HG03378 (cell line): ENCODE data around the gene XRCC3.

Experiments used
- ATAC-seq: cut with Tn5 transposase; IDR thresholded peaks from one replicate; pipeline ENCODE4 v1.9.1; 2021; ENCODE audit warnings: mild to moderate bottlenecking, moderate library complexity; ENCODE audit not compliant: unreplicated experiment

Gene XRCC3

DNA sequence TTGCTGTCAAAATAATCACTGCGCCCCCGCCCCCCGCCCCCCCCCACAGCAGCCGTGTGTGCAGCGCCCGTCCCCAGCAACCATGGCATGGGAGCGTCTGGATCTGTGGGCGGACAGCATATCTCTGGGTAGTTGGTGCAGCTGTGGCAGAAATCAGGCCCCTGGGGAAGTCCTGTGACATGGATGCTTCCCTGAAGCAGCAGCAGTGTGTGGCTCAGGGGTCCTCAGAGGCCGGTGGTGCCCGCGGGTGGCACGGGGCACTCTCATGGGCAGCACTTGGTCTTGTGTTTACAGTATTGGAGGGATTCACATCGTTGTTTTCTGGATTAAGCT lies 19.2 kb downstream of the XRCC3 start:
- ATAC-seq: no peak

DNA sequence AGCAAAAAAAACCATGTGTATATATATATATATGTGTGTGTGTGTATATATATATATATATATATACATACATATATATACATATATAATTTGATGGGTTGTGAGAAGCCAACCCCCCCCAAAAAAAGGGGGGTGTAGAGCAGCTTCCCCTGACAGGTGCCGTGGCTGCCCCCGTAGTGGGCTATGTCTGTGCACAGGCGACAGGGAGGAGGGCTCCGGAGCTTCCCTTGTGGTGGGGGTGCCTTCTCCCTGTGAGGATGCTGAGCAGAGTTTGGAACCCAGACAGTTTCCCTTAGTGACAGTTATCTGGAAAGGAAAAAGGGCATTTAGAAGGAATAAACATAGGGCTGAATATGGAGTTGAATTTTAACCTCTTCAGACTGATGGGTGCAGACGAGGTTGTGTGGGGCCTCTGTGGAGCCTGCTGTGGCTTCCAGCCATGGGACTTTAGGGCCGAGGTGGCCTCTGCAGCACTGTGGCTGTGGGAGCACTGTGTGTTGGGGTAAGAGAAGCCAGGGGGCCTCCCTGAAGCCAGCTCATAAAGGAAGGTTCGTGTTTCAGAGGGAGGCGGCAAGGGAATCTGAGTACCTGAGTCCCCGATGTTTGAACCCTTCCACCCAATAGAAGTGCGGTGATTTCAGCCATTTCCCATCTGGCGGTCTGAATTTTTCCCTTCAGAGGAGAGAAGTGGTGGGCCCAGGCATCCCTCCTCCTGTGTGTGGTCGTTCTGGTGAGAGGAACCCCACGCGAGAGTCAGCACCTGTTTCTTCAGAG lies 19.8 kb downstream of the XRCC3 start:
- ATAC-seq: no peak

DNA sequence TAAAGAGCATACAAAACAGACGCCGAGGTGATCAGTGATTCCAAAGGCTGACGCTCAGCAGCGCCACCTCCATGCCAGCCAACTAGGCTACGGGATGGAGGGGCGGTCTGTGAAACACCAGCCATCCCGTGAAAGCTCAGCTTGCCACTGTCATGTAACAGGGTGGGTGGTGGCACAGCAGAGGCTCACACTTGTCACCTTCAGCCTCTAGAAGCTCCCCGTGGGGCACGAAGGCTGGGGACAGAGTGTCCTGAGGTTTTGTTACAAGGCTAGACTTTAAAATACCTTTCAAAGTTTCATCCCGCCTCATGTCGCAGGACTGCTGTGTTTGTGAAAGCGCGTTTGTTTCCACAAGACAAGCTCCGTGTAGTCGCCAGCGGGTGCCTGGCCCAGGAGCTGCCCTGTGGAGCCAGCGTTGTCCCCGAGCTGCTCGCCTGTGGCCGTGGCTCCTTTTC lies 20.7 kb downstream of the XRCC3 start:
- no peak for ATAC-seq

DNA sequence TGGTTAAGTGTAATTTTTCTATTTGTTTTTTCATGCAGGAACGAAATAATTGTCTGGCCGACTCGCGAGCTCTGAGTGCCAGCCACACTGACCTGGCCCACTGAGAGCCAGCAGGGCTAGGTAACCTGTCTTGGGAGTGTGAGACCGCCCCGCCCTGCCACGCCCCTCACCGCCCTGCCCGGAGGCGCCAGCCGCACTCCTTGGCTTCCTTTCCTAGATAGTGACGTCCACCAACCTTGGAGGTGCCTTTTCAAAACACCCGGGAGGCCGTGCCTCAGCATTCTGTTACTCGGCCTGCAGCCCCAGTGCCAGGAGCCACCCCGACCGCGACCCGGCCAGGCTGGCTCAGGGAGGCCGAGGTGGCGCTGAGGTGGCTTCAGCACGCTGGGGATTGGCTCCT lies 21.7 kb downstream of the XRCC3 start:
- ATAC-seq: no peak

DNA sequence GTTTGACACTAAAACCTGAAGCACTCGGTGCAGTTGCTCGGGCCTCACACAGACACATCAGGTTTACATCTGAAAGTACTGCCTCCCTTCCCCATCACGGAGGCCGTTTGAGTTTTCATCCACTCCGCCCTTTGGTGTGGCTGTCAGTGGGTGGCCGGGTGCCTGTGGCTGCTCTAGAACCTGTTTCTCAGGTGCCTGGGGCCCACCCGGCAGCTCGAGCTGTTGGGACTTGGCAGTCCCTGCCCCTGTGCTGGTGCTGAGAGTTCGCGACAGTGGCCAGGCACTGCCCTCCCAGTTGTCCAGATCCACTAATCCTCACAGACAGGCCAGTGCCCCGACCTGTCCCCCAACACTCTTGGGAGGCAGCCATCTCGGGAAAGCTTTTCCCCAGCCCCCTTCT lies 22.4 kb downstream of the XRCC3 start:
- ATAC-seq: no peak

DNA sequence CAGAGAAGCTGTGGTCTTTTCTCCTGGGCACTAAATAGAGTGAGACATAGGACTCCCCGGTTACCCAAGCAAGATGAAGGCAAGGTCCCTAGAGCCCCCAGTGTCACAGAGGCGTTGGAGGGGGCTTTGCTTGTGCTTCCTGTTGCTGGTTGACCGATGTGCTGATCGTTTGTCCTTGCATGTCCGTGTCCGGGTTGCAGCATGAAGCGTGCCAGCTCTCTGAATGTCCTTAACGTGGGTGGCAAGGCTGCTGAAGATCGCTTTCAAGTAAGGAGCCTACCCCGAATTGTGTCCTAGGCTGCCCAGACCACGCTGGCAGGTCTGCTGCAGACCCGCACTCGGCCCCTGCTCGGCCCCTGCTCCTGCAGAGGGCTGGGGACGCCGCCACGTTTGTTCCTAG lies 23.1 kb downstream of the XRCC3 start:
- ATAC-seq: peak; percentile 15

DNA sequence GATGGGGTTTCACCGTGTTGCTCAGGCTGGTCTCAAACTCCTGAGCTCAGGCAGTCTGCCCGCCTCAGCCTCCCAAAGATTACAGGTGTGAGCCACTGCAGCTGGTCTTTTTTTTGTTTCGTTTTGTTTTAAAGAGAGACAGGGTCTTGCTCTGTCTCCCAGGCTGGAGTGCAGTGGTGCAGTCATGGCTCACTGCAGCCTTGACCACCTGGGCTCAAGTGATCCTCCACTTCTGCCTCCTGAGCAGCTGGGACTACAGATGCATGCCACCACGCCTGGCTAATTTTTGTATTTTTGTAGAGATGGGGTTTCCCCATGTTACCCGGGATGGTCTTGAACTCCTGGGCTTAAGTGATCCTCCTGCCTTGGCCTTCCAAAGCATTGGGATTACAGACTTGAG lies 23.6 kb downstream of the XRCC3 start:
- ATAC-seq: peak; percentile 53

DNA sequence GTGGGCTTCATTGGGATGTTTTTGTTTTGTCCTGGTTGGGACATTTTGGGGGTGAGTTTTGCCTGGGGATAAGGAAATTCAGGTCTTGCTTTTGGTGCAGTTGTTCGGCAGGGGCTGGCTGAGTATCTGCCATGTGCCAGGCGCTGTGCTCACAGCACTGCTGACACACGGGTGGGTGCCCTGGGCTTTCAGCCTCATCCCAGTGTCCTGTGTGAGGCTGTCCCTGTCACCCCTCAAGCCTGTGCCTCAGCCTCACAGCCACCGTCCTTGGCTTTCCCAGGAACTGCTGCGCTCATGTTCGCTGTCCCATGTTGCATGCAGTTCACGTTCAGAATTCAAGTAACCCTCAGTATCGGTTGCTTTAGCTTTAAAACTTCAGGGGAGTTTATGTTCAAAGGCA lies 24.9 kb downstream of the XRCC3 start:
- no peak for ATAC-seq

DNA sequence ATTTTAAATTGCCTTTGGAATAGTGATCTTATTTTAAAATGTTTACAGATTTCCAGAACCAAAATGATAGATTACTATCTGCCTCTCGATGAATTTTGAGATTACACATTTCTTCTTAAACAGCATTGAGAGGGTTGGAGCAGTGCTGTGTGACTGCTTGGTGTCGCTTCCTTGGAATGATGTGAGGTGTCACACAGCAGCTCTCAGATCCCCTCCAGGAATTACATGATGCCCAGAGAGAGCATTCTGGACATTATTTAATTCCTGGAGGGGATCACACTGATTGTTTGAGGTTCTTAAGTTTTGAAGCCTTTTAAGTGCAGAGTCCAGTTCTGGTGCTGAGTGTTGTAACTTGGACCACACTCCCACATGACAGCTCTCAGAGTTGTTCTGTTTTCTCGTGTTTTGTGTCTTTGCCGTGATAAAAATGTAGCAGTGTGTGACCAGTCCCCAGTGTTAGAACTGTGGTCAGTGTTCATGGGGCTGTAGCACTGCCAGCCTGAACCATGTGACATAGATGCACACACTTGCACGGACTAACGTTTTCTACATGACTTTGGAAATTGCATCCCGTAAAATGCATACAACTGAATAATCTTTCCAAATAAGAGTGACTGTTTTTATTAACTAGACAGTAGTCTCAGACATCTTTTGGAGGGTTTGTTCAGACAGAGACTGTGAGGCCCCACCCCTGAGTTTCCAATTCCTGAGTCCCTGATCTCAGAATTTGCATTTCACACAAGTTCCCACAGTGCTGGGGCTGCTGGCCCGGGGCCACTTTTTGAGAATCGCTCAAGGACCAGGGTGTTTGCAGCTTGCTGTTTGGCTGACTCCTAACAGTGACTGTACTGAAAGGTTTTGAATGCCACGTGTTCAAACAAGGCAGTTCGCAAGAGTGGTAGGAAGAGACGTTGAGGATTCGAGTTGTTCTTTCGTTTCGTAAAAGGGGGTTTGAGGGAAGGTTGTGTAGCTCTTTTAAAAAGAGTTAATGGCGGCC lies 26.0 kb downstream of the XRCC3 start:
- ATAC-seq: no peak

DNA sequence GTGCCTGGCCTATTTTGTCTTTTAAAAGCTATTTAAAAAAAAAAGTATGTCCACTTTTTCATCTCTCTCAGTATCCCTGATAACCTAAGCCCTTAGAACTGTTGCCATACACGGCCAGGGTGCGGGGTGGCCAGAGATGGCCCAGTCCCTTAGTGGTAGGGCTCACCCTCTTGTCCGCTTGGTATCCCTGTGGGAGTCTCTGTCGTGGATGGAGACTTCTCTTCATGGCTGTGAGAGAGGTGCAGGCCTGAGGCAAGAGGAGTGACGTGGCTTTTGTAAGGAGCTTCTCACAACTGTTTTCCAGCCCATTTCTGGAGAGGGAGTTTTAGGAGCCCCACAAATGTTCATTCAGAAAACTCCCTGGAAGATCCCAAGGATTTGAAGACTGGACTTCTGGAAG lies 26.8 kb downstream of the XRCC3 start:
- no peak for ATAC-seq

DNA sequence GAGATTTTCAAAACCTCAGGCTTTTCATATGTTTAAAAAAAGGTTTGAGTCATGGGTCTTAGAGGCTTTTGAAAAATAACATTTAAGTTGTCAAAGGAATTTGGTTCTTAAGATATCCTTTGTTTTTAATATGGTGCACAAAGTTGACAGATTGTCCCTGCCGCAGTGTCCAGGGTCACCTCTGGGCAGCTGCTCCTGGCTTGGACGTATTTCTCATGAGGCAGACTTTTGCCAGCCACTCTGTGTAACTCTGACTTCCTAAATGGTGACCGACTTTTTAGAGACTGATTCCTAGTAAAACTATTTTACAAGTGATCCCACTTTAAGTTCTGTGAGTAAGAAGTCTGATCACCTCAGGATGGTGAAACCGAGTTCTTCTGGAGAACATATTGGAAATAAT lies 27.5 kb downstream of the XRCC3 start:
- no peak for ATAC-seq

DNA sequence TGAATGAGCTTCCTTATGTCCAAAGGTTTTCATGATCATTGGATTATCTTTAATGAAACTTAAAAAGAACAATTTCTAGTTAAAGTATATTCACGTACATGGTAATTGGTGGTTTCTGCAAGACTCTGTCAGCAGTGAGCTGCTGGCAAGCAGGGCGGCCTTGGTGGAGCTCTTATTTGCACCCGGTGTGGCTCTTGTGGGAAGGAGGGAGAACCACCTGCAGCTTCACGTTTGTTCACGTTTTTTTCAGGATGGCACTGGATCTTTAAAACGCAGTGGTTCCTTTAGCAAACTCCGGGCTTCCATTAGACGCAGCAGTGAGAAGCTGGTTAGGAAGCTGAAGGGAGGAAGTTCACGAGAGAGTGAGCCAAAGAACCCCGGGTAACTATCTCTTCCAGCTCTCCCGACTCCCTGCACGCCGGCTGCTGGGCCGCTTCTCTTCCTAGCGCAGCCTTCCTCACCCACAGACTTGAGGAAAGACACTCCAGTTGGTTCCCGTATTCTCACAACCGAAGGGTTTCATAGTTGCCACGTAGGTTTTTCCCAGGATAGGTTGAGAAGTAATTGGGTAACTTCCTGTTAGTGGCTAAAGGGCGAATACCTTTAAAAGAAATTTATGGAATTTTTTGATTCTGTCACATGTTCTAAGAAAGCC lies 28.3 kb downstream of the XRCC3 start:
- ATAC-seq: no peak

DNA sequence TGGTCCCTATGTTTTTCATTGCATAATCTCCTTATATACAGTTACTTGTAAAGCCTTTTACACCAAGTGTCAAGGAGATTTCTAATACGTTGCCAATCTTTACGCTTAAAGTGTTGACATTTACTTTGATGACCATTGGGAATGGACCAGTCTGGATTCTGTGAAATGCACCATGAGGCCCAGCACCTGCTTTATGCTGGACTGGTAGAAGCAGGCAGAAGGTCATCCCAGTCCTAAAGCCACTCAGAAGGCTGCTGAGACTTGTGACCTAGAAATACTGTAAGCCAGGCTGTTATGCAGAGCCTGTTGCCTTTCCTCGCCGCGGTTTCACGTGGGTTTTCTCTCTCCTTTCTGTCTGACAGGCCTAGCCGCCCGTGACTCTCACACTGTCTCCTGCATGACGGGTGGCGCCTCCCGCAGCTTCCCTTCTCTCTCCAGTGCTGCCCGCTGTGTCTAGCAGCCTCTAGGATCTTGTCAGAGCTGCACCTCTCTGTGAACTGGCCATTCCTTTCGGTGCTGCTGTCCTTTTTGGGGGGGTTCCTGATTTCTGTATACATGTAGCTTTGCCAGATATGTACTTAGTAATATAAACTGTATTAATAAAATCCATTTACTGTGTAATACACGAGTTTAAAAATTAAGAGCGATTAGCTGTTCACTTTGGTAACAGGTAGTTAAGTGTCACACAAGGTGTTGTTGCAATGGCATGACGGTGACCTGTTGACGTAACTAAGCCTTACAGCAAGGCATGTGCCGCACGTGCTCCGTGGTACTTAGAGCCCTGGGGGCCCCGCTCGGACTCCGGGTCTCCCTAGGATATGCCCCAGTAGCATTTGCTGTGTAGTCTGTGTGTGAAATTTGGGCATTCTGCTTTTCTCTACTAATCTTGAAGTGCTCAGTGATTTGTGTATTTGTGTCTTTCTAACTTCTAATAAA lies 29.7 kb downstream of the XRCC3 start:
- ATAC-seq: no peak

DNA sequence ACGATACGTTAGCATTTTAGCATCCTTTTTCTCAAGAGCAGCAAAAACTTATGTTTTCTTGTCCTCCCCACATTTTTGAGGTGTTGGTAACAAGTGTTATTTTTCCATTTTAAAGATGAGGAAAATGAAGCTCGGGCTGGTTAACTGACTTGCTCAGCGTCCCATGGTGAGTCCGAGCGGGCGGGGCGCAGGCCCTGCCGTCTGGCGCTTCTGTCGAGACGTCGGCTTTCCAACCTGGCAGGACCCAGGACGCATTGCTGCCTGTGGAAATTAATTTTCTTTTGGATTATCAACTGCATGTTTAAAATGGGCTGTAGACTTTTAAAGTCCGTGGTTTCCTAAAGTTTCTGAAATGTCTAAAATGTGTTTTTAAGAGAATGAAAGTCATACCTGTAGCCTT lies 30.4 kb downstream of the XRCC3 start:
- ATAC-seq: no peak

DNA sequence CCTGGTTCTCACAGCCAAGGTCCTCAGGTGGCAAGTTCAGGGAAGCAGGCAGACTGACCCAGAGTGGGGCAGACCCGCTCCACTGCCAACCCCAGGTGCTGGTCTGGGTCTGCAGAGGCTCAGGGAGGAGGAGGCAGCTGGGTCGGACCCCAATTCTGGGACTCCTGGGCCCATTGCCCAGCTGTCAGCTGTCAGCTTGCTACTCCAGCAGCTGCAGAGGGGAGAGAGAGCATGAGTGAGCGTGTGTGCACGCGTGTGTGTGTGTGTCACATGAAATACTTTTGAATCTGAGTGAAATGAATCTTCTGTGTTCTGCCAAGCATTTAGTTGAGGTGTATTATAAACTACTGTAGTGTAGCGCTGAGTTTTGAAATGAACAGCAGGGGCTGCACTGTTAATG lies 30.8 kb downstream of the XRCC3 start:
- ATAC-seq: no peak

DNA sequence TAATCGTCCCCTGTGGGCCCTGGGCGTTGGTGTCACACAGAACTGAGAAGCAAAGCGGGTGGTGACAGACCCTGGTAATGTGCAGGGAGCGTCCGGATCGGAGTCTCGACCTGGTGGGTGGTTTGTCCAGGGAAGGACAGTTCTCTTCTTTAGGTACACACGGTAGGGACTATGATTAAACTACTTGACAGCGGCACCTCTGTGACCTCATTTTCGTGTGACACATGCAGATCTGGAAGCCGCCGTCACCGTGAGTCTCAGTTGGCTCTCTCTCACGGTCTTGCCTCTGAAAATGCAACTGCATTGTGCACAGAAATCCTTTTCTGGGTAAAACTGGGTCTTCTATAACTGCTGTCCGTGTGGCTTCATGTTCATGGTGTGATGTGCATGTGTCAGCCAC lies 32.1 kb downstream of the XRCC3 start:
- ATAC-seq: no peak

DNA sequence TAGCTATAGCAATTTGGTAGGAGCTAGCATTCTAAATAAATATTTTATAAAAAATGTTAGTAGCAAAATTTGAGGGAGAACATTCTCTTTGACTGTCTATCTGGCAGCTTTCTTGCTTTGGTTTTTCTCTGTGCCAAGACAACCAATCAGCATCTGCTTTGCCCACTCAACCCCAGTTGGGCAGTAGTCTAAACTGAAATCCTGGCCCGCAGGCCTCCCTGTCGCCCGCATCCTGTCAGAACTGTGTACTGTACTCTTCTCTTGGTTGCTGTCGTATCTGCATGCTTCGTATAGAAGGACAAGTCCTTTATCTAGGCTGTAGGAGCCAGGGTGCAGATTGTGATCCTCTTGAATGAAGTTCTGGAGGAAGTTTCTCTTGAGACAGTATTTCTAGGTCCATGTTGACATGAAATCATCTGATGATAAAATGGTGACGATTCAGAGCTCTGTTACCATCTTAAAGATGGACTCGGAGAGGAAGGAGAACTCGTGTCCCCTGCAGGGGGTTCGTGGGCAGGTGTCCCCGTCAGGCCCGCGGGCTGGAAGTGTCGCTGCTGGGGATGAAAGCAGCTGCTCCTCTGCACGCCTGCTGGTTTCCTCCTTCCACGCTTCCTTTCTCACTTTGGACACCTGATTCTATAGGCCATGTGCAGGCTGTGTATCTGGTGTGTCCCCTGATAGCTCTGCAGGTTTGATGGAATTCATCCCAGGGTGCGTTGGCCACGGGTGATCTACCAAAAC lies 34.6 kb downstream of the XRCC3 start:
- ATAC-seq: no peak

DNA sequence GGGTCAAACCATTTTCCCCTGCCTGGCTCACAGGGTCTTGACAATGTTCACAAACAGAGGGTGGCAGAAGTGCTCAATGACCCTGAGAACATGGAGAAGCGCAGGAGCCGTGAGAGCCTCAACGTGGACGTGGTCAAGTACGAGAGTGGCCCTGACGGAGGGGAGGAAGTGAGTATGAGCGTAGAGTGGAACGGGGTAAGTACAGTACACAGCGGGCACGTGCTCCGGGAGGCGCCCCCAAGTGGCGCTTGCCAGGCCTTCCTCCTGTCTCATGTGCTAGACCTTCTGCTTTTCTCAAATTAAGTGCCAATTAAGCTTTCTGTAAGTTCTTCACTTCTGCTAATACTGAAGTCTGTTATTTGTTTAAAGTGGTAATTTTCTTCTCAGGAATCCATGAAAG lies 35.9 kb downstream of the XRCC3 start:
- no peak for ATAC-seq

DNA sequence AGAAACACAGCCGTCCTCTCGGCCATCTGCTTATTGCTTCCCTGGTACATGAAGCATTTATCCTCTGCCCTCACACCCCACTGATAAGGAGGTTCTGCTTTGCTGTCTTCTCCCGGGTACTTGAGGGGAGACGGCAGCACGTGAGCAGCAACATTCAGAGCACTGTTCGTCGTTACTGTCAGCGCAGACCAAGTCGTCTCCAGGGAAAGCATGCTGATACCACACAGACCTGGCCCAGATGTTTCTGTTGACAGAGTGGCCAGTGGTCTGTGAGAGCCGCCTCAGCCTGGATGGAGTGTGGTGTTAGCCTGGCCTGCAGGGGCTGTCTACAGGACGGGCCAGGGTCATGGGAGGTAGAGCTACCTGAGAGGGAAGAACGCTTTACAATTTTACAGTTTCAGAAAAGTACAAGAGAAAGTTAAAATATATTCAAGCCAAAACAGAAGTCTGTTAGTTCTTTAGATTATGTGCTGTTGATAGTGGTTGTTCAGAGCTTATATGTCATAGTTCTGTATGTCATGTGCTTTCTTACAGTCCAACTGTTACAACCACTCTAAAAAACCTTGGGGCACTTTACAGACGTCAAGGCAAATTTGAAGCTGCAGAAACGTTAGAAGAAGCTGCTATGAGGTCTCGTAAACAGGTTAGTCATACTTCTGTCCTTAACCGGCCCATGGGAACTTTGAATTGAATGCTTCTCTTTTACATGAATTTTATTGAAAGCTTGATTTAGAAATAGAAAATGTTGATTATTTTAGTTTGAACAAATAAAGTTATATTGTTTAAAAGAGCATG lies 38.2 kb downstream of the XRCC3 start:
- no peak for ATAC-seq
